Uterus (tissue), 2 donors: ENCODE measurements around the gene MT1A.

Experiments used
- CTCF ChIP-seq, 4 experiments: fragments of 200-600 bp in 2 of 4; fragments of 450-650 bp in 2 of 4; sonication (generic) in 2 of 4; IDR thresholded peaks; one replicate each; pipeline ENCODE4 v1.5.1; 2016 to 2019; ENCODE audit warnings: antibody characterized with exemption in 4 of 4, mild to moderate bottlenecking in 2 of 4, moderate library complexity in 1 of 4
- POLR2A ChIP-seq, 2 donors: fragments of 450-650 bp; IDR thresholded peaks; one replicate each; pipeline ENCODE4 v1.6.1; 2016; ENCODE audit warnings: antibody characterized with exemption in 2 of 2, mild to moderate bottlenecking in 1 of 2, moderate library complexity in 1 of 2

DNA sequence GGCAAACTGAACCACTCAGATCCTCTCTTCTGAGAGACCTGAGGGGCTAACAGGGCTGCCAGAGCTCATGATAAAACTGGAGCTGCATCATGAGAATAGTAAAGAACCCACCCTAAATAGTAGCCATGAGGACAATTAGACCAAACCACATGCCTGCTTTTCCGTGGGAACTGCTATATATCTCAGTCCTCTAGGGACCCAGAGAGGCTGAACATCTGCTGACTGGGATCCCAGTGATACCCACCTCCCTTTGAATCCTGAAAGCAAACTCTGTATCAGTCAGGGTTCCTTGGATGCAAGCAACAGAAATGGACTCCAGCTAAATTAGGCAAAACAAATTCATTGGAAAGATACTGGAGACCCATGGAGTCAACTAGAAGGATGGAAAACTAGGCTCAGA lies 50.3 kb downstream of the MT1A start:
- TF ChIP-seq CTCF (IDR thresholded peaks at IDR 0.05) (no peak), POLR2A (IDR thresholded peaks at IDR 0.05) (no peak)
